ENCODE data around the gene CDC42BPB.
"Not testable (repeated sequence)": the region's sequence is repeated elsewhere in the genome, so short reads cannot be mapped to it uniquely, and the experiment has no call there.

GRCh38 chr14:102896735-102897134, 160.6 kb downstream of the CDC42BPB start:
- not testable (repeated sequence) for TF ChIP-seq CTCF (IDR thresholded peaks at IDR 0.05); POLR2A (IDR thresholded peaks at IDR 0.05; ENCODE audit: low read depth)

Measured in esophagus muscularis mucosa (tissue), 3 donors.